H1 (cell line): ENCODE data around the gene GTPBP6. TPM values are rescaled to one million over a fixed set of nuclear protein-coding genes. Genes with fewer than 3 reads are reported as not detected.

ENCODE experiments used
- CTCF ChIA-PET: fragments of 300-600 bp; sonication (Branson Sonifier 250); formaldehyde crosslinking; loops from one replicate; lab custom pipeline; 2021; ENCODE audit not compliant: partially characterized antibody; lab: Charles Lee
- POLR2A ChIA-PET: fragments of 300-600 bp; sonication (Branson Sonifier 250); formaldehyde crosslinking; loops from one replicate; lab custom pipeline; 2021; ENCODE audit warnings: inconsistent platforms; ENCODE audit not compliant: partially characterized antibody; lab: Charles Lee
- DNase-seq, 2 experiments: peaks; one replicate each; pipeline versions ENCODE4 v3.0.0 to v3.0.0-alpha.2; 2010 to 2022; ENCODE audit warnings: low spot score in 2 of 2, low read depth in 1 of 2, mixed read lengths in 1 of 2
- FAIRE-seq: peaks from 2 replicates; lab custom pipeline; 2011; peaks lifted over from hg19 to GRCh38; lab: Jason Lieb, UNC
- H2AFZ ChIP-seq: 2 replicates; pipeline ENCODE4 v1.8.1; 2012; ENCODE audit warnings: low read length, inconsistent platforms
- H2AK5ac ChIP-seq: 2 replicates; pipeline ENCODE4 v1.6.1; 2013; ENCODE audit warnings: low read depth, low read length
- H2BK120ac ChIP-seq: replicated peaks from 2 replicates; pipeline ENCODE3; 2013; ENCODE audit warnings: low read depth, low read length, inconsistent platforms
- H2BK12ac ChIP-seq: 2 replicates; pipeline ENCODE4 v1.6.1; 2013; ENCODE audit warnings: low read depth, low read length
- H2BK15ac ChIP-seq: 2 replicates; pipeline ENCODE4 v1.6.1; 2013; ENCODE audit warnings: low read length
- H2BK20ac ChIP-seq: 2 replicates; pipeline ENCODE4 v1.6.1; 2013; ENCODE audit warnings: low read length
- H2BK5ac ChIP-seq: 2 replicates; pipeline ENCODE4 v1.6.1; 2013; ENCODE audit warnings: low read depth, low read length
- H3K14ac ChIP-seq: 2 replicates; pipeline ENCODE4 v1.6.1; 2013; ENCODE audit warnings: inconsistent platforms; ENCODE audit not compliant: insufficient read length
- H3K18ac ChIP-seq: 2 replicates; pipeline ENCODE4 v1.6.1; 2013; ENCODE audit warnings: low read length; ENCODE audit errors: extremely low read depth
- H3K23ac ChIP-seq: 2 replicates; pipeline ENCODE4 v1.6.1; 2013; ENCODE audit warnings: inconsistent platforms; ENCODE audit not compliant: insufficient read length
- H3K23me2 ChIP-seq: 2 replicates; pipeline ENCODE4 v1.6.1; 2013; ENCODE audit warnings: low read depth, low read length
- H3K27ac ChIP-seq: 2 replicates; pipeline ENCODE4 v1.6.1; 2011; ENCODE audit warnings: low read depth, low read length, inconsistent platforms
- H3K27me3 ChIP-seq, 4 experiments: replicated peaks in 1 of 4; 1 replicate in 1 of 4; 2 replicates in 3 of 4; pipeline versions ENCODE4 v1.6.1 to v1.8.1; 2011 to 2013; ENCODE audit warnings: low read length in 3 of 4, mild to moderate bottlenecking in 3 of 4, inconsistent platforms in 2 of 4, mixed read lengths in 2 of 4, moderate library complexity in 1 of 4; ENCODE audit not compliant: control insufficient read depth in 3 of 4, insufficient read depth in 3 of 4; ENCODE audit errors: extremely low read depth in 1 of 4
- H3K36me3 ChIP-seq, 4 experiments: 2 replicates each; pipeline versions ENCODE4 v1.6.1 to v1.8.1; 2011 to 2013; ENCODE audit warnings: mild to moderate bottlenecking in 4 of 4, low read length in 3 of 4, moderate library complexity in 2 of 4, control low read depth in 1 of 4, inconsistent platforms in 1 of 4; ENCODE audit not compliant: insufficient read depth in 4 of 4, control insufficient read depth in 2 of 4
- H3K4ac ChIP-seq: replicated peaks from 2 replicates; pipeline ENCODE3; 2013; ENCODE audit warnings: low read length, low read depth, mixed read lengths, inconsistent platforms; ENCODE audit not compliant: insufficient read length
- H3K4me1 ChIP-seq, 4 experiments: replicated peaks in 1 of 4; 1 replicate in 1 of 4; 2 replicates in 3 of 4; pipeline versions ENCODE4 v1.6.1 to v1.8.1; 2011 to 2013; ENCODE audit warnings: low read length in 3 of 4, inconsistent platforms in 2 of 4, mixed read lengths in 1 of 4; ENCODE audit not compliant: insufficient read depth in 4 of 4, control insufficient read depth in 3 of 4
- H3K4me2 ChIP-seq, 2 experiments: 2 replicates each; pipeline versions ENCODE4 v1.6.1 to v1.8.1; 2011 to 2013; ENCODE audit warnings: low read depth in 2 of 2, low read length in 2 of 2, control low read depth in 1 of 2, inconsistent platforms in 1 of 2, mild to moderate bottlenecking in 1 of 2; ENCODE audit not compliant: insufficient read depth in 1 of 2
- H3K4me3 ChIP-seq, 4 experiments: fragments of 200-600, 300-600 bp in 1 of 4; sonication (generic), shearing (Covaris generic), sonication (Bioruptor Twin) in 1 of 4; 2 replicates each; pipeline versions ENCODE4 v1.5.1 to v1.8.1; 2011 to 2016; ENCODE audit warnings: low read length in 4 of 4, low read depth in 3 of 4, control low read depth in 2 of 4, inconsistent platforms in 2 of 4, mild to moderate bottlenecking in 2 of 4, mixed read lengths in 1 of 4, moderate library complexity in 1 of 4; ENCODE audit not compliant: insufficient read depth in 2 of 4; ENCODE audit errors: extremely low read depth in 1 of 4
- H3K56ac ChIP-seq: replicated peaks from 2 replicates; pipeline ENCODE3; 2013; ENCODE audit warnings: low read depth, mild to moderate bottlenecking, mixed read lengths, low read length, inconsistent platforms; ENCODE audit not compliant: insufficient read length
- H3K79me1 ChIP-seq: 2 replicates; pipeline ENCODE4 v1.6.1; 2013; ENCODE audit warnings: low read depth, low read length, control low read depth
- H3K79me2 ChIP-seq, 2 experiments: 2 replicates each; pipeline versions ENCODE4 v1.6.1 to v1.8.1; 2012 to 2013; ENCODE audit warnings: low read length in 2 of 2, mild to moderate bottlenecking in 2 of 2, inconsistent platforms in 1 of 2; ENCODE audit not compliant: insufficient read depth in 2 of 2, control insufficient read depth in 1 of 2
- H3K9ac ChIP-seq, 4 experiments: replicated peaks in 1 of 4; 1 replicate in 1 of 4; 2 replicates in 3 of 4; pipeline versions ENCODE4 v1.6.1 to v1.8.1; 2011 to 2013; ENCODE audit warnings: low read depth in 3 of 4, low read length in 3 of 4, control low read depth in 2 of 4, mild to moderate bottlenecking in 2 of 4, moderate library complexity in 2 of 4, inconsistent platforms in 1 of 4; ENCODE audit errors: extremely low read depth in 1 of 4
- H3K9me3 ChIP-seq, 2 experiments: 2 replicates each; pipeline versions ENCODE4 v1.6.1 to v1.8.1; 2012 to 2013; ENCODE audit warnings: mild to moderate bottlenecking in 2 of 2, moderate library complexity in 2 of 2, control low read depth in 1 of 2, inconsistent platforms in 1 of 2, low read depth in 1 of 2, low read length in 1 of 2, mixed read lengths in 1 of 2; ENCODE audit not compliant: insufficient read depth in 2 of 2
- H4K20me1 ChIP-seq, 2 experiments: replicated peaks in 1 of 2; 2 replicates each; pipeline versions ENCODE3 to v1.8.1; 2011 to 2013; ENCODE audit warnings: inconsistent platforms in 2 of 2, low read length in 2 of 2, mild to moderate bottlenecking in 1 of 2; ENCODE audit not compliant: insufficient read depth in 2 of 2, control insufficient read depth in 1 of 2
- H4K5ac ChIP-seq: 2 replicates; pipeline ENCODE4 v1.6.1; 2013; ENCODE audit warnings: low read length, low read depth, mixed read lengths, inconsistent platforms; ENCODE audit not compliant: insufficient read length
- H4K8ac ChIP-seq: 2 replicates; pipeline ENCODE4 v1.8.0; 2013; ENCODE audit warnings: mild to moderate bottlenecking, moderate library complexity, low read length, inconsistent platforms; ENCODE audit not compliant: insufficient read depth; ENCODE audit errors: extremely low read depth
- H4K91ac ChIP-seq: replicated peaks from 2 replicates; pipeline ENCODE3; 2013; ENCODE audit warnings: low read length, mixed read lengths, inconsistent platforms; ENCODE audit not compliant: insufficient read length
- EP300 ChIP-seq, 2 experiments: IDR thresholded peaks; 1 replicate in 1 of 2; 2 replicates in 1 of 2; pipeline ENCODE4 v1.6.1; 2011 to 2012; ENCODE audit warnings: low read depth in 2 of 2, low read length in 2 of 2, mild to moderate bottlenecking in 2 of 2, borderline replicate concordance in 1 of 2, inconsistent platforms in 1 of 2, moderate library complexity in 1 of 2
- NRF1 ChIP-seq: IDR thresholded peaks from 2 replicates; pipeline ENCODE4 v1.6.1; 2011; ENCODE audit warnings: mild to moderate bottlenecking, low read depth, low read length, improper control_type of control experiment
- PHF8 ChIP-seq: fragments of 200-600 bp; sonication (generic); conservative IDR thresholded peaks from 2 replicates; pipeline ENCODE4 v1.7.1; 2012; ENCODE audit warnings: low read depth, mild to moderate bottlenecking, inconsistent platforms, low read length, moderate library complexity
- RAD21 ChIP-seq, 2 experiments: IDR thresholded peaks in 1 of 2; conservative IDR thresholded peaks in 1 of 2; 2 replicates each; pipeline ENCODE4 v1.6.1; 2011; ENCODE audit warnings: low read depth in 2 of 2, low read length in 2 of 2, improper control_type of control experiment in 1 of 2, inconsistent platforms in 1 of 2, mild to moderate bottlenecking in 1 of 2, moderate library complexity in 1 of 2
- RFX5 ChIP-seq: IDR thresholded peaks from 2 replicates; pipeline ENCODE4 v1.6.1; 2011; ENCODE audit warnings: low read depth, low read length, improper control_type of control experiment, borderline replicate concordance
- RNF2 ChIP-seq: fragments of 200-900, 300-1000 bp; sonication (generic); IDR thresholded peaks from 2 replicates; pipeline ENCODE4 v1.7.1; 2016; ENCODE audit warnings: borderline replicate concordance, low read depth, mild to moderate bottlenecking, antibody characterized with exemption, low read length; ENCODE audit not compliant: poor library complexity, severe bottlenecking; ENCODE audit errors: missing control alignments
- SUZ12 ChIP-seq: fragments of 200-600 bp; sonication (generic); IDR thresholded peaks from 2 replicates; pipeline ENCODE4 v1.6.1; 2012; ENCODE audit warnings: mild to moderate bottlenecking, inconsistent platforms, low read length, moderate library complexity, mixed read lengths
- WGBS, 2 experiments: shearing (Covaris generic) in 1 of 2; methylation state at CpG; one replicate each; pipeline versions ENCODE4 v1.1.6 to v1.1.7; 2013 to 2015; ENCODE audit warnings: low lambda C conversion rate in 2 of 2, mixed read lengths in 2 of 2, inconsistent platforms in 1 of 2, low coverage in 1 of 2, missing lambda C conversion rate in 1 of 2; ENCODE audit not compliant: insufficient replicate concordance in 2 of 2, insufficient coverage in 1 of 2, insufficient read length in 1 of 2; ENCODE audit errors: extremely low coverage in 1 of 2, missing lambda C conversion rate in 1 of 2; 5-methylcytosine and 5-hydroxymethylcytosine counted together
- polyA plus RNA-seq, 7 experiments: library from polyadenylated mRNA; depleted of rRNA in 3 of 7; stranded (reverse) in 5 of 7; unstranded in 2 of 7; fragments of >200 nt in 5 of 7; fragments of 200-250 nt in 2 of 7; gene quantifications; 1 replicate in 5 of 7; 2 replicates in 1 of 7; 4 replicates in 1 of 7; pipeline versions ENCODE4 v1.2.1 to v1.2.3, GENCODE V29; 2011 to 2013; ENCODE audit warnings: missing spikeins in 2 of 7, mixed read lengths in 2 of 7
- total RNA-seq: library from RNA; stranded (reverse); fragmentation: NEBNext Ultra II Directional; extraction: Animal tissue kit (Norgen Biotek cat#: 25700); gene quantifications from 2 replicates; pipeline ENCODE4 v1.2.1, GENCODE V29; 2021
- TF ChIP-seq, protein P1 (sequence below): IDR thresholded peaks from 2 replicates; pipeline ENCODE4 v1.6.1; 2011; ENCODE audit warnings: low read length, improper control_type of control experiment
- TF ChIP-seq, protein P2 (sequence below): IDR thresholded peaks from 2 replicates; pipeline ENCODE4 v1.6.1; 2011; ENCODE audit warnings: low read depth, mild to moderate bottlenecking, low read length; ENCODE audit not compliant: insufficient read depth

The GTPBP6 gene
- total and polyA plus RNA-seq, 2 of the 8 experiments (the other 6 are each of a cell fraction or from before 2014, with no cell fraction given), result 33.9 to 57.1 TPM

DNA sequence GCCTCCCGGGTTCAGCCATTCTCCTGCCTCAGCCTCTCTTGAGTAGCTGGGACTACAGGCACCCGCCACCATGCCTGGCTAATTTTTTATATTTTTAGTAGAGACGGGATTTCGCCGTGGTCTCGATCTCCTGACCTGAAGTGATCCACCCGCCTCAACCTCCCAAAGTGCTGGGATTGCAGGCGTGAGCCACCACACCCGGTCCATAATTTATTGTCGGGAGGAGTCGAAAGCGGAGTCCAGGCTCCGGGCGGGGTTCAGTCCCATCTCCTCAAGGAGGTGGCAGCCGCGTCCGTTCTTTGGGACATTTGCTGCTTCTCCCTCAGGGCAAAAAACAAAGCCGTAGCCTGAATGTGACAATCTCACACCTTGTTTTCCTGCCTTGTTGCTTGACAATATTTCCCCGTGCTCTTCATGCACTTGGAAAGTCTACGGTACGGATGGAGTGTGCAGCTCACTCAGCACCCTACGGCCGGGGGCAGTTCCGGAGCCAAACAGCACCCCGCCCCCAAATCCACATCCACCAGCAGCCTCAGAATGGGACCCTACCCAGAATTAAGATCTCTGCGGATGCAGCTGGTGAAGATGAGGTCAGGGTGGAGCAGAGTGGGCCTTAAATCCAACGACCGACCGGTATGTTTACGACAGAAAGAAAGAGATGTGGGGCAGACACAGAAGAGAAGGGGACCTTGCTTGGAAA lies 9.6 kb downstream of the GTPBP6 start:
- no peak overlapping the region for H2BK120ac ChIP-seq
- H3K27me3 ChIP-seq, result no peaks in the 10 kb centered on the region
- H3K4me3 ChIP-seq, result no peak overlapping the region
- no peak overlapping the region for H3K4ac ChIP-seq
- H3K4me1 ChIP-seq, result no peaks in the 10 kb centered on the region
- WGBS, 2 experiments, result 85% methylated on average over 30 of the region's 30 CpGs; no CpG with 5 or more reads in 1 of the 2 experiments
- no peak overlapping the region for H3K9ac ChIP-seq
- no peak overlapping the region for H2BK5ac ChIP-seq
- CTCF ChIA-PET, result no interaction called here
- H3K56ac ChIP-seq, result no peak overlapping the region
- H3K14ac ChIP-seq, result no peak overlapping the region
- no peaks in the 10 kb centered on the region for H3K9me3 ChIP-seq
- no peak overlapping the region for H3K23ac ChIP-seq
- H2BK15ac ChIP-seq, result no peak overlapping the region
- H2BK20ac ChIP-seq, result no peak overlapping the region
- no peaks in the 10 kb centered on the region; a peak in 1 of 4 replicates for H3K79me2 ChIP-seq
- no peak overlapping the region for H3K4me2 ChIP-seq
- H4K91ac ChIP-seq, result no peak overlapping the region
- no peak overlapping the region for H4K5ac ChIP-seq
- POLR2A ChIA-PET, result no interaction called here
- FAIRE-seq (no peak), DNase-seq (no peak)
- TF ChIP-seq PHF8 (no peak), SUZ12 (no peak), EP300 (IDR thresholded peaks at IDR 0.05; ENCODE audit: borderline replicate concordance in 1 of 2, low read depth in 2 of 2, low read length in 2 of 2) (no peak), RAD21 (IDR thresholded peaks at IDR 0.05 in 1 of 2, conservative IDR thresholded peaks at IDR 0.05 in 1 of 2; ENCODE audit: low read depth in 2 of 2, low read length in 2 of 2) (no peak), RNF2 (no peak), RFX5 (no peak), NRF1 (no peak)
- TF ChIP-seq, protein P1, sequence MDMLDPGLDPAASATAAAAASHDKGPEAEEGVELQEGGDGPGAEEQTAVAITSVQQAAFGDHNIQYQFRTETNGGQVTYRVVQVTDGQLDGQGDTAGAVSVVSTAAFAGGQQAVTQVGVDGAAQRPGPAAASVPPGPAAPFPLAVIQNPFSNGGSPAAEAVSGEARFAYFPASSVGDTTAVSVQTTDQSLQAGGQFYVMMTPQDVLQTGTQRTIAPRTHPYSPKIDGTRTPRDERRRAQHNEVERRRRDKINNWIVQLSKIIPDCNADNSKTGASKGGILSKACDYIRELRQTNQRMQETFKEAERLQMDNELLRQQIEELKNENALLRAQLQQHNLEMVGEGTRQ, result no peak
- TF ChIP-seq, protein P2, sequence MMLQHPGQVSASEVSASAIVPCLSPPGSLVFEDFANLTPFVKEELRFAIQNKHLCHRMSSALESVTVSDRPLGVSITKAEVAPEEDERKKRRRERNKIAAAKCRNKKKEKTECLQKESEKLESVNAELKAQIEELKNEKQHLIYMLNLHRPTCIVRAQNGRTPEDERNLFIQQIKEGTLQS, result no peak
- H2AFZ ChIP-seq, result no peak overlapping the region
- peaks cover 20 to 72% (median 50%) of the 10 kb centered on the region in 4 experiments for H3K36me3 ChIP-seq
- H3K18ac ChIP-seq, result no peak overlapping the region
- H4K8ac ChIP-seq, result no peak overlapping the region
- no peak overlapping the region for H2AK5ac ChIP-seq
- peaks cover 6% of the 10 kb centered on the region; the same call in 1 of the 2 replicates for H3K23me2 ChIP-seq
- peaks cover 6 to 20% of the 10 kb centered on the region in 2 experiments for H4K20me1 ChIP-seq
- H2BK12ac ChIP-seq, result no peak overlapping the region
- no peak overlapping the region for H3K27ac ChIP-seq
- peaks cover 5% of the 10 kb centered on the region; the same call in 1 of the 2 replicates for H3K79me1 ChIP-seq
